Measurements from ENCODE around the gene SOX18. TPM values are rescaled to one million over a fixed set of nuclear protein-coding genes. Genes with fewer than 3 reads are reported as not detected.

The SOX18 gene
- total and polyA plus RNA-seq, 2 of the 13 experiments (the other 11 are each of a cell fraction or from before 2014, with no cell fraction given), result 1.6 to 1.9 TPM

DNA sequence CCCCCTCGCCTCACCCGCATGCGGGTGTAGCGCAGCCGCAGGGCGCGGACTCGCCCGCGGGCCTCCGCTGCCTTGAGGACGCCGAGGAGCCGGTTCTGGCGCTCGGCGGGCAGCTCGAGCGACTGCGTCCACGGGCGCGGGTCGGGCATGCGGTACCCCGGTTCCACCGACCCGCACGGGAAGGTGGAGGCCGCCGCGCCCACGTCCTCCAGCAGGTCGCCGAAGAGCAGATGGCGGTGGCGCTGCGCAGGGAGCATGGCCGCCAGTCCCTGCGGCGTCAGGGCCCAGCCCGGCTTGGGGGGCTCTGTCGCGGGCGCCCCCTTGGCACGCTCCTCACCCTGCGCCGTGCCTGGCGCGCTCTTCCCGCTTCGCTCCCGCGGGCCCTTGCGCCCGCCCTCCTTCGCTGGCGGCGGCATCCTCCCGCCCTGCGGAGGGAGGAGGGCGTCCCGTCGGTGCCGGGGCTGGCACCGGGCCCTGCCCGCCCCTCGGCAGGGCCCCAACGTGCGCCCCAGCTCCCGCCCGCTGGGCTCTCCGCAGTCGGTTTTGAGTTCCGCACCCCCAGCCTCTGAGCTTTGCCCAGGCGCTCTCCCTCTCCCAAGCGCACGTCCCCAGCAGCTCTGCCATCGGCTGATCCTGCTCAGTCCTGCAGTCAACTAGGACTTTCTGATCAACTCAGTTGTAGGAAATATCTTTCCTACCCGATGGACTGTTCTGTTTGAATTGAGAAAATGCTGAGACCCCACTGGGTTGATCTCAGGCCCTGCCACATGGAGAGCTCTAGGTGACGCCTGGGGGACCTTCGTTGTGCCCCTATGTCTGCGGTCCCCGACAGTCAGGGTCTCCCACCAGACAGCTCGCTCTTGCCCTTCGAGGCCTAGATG lies 34.6 kb upstream of the SOX18 start, which contains the start of gene LKAAEAR1 (continued):
- TF ChIP-seq, protein P1, sequence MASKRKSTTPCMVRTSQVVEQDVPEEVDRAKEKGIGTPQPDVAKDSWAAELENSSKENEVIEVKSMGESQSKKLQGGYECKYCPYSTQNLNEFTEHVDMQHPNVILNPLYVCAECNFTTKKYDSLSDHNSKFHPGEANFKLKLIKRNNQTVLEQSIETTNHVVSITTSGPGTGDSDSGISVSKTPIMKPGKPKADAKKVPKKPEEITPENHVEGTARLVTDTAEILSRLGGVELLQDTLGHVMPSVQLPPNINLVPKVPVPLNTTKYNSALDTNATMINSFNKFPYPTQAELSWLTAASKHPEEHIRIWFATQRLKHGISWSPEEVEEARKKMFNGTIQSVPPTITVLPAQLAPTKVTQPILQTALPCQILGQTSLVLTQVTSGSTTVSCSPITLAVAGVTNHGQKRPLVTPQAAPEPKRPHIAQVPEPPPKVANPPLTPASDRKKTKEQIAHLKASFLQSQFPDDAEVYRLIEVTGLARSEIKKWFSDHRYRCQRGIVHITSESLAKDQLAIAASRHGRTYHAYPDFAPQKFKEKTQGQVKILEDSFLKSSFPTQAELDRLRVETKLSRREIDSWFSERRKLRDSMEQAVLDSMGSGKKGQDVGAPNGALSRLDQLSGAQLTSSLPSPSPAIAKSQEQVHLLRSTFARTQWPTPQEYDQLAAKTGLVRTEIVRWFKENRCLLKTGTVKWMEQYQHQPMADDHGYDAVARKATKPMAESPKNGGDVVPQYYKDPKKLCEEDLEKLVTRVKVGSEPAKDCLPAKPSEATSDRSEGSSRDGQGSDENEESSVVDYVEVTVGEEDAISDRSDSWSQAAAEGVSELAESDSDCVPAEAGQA (IDR thresholded peaks at IDR 0.05; ENCODE audit: low read depth), result no peak
- TF ChIP-seq, protein P1 (CRISPR knock-in tag; IDR thresholded peaks at IDR 0.05; ENCODE audit: borderline replicate concordance), result no peak
- 0 out of 2 replicates have a peak, but pooled peaks have one; percentile 30 for TF ChIP-seq AKAP8 (CRISPR knock-in tag; IDR thresholded peaks at IDR 0.05)
- TF ChIP-seq ZFYVE20 (CRISPR knock-in tag; IDR thresholded peaks at IDR 0.05; ENCODE audit: borderline replicate concordance, low read depth), result 0 out of 2 replicates have a peak, but pooled peaks have one; percentile 60
- no peak for TF ChIP-seq ZNF501 (CRISPR knock-in tag; IDR thresholded peaks at IDR 0.05)
- TF ChIP-seq TSC22D2 (CRISPR knock-in tag; IDR thresholded peaks at IDR 0.05; ENCODE audit: borderline replicate concordance), result 0 out of 2 replicates have a peak, but pooled peaks have one; percentile 50
- TF ChIP-seq ZMYM4 (CRISPR knock-in tag; IDR thresholded peaks at IDR 0.05), result peak; percentile 61; the same call in 1 of the 2 replicates
- TF ChIP-seq PAX8 (CRISPR knock-in tag; IDR thresholded peaks at IDR 0.05; ENCODE audit: borderline replicate concordance), result 0 out of 2 replicates have a peak, but pooled peaks have one; percentile 49
- no peak for TF ChIP-seq SIN3A (IDR thresholded peaks at IDR 0.05; ENCODE audit: borderline replicate concordance, low read depth, low read length)
- TF ChIP-seq ATF7 (IDR thresholded peaks at IDR 0.05), result no peak
- TF ChIP-seq ATF7 (CRISPR knock-in tag; IDR thresholded peaks at IDR 0.05), result 0 out of 2 replicates have a peak, but pooled peaks have one; percentile 22
- TF ChIP-seq, protein P2, sequence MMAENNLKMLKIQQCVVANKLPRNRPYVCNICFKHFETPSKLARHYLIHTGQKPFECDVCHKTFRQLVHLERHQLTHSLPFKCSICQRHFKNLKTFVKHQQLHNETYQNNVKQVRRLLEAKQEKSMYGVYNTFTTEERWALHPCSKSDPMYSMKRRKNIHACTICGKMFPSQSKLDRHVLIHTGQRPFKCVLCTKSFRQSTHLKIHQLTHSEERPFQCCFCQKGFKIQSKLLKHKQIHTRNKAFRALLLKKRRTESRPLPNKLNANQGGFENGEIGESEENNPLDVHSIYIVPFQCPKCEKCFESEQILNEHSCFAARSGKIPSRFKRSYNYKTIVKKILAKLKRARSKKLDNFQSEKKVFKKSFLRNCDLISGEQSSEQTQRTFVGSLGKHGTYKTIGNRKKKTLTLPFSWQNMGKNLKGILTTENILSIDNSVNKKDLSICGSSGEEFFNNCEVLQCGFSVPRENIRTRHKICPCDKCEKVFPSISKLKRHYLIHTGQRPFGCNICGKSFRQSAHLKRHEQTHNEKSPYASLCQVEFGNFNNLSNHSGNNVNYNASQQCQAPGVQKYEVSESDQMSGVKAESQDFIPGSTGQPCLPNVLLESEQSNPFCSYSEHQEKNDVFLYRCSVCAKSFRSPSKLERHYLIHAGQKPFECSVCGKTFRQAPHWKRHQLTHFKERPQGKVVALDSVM (CRISPR knock-in tag; IDR thresholded peaks at IDR 0.05), result peak; percentile 51; the same call in 1 of the 2 replicates
- TF ChIP-seq, protein P3, sequence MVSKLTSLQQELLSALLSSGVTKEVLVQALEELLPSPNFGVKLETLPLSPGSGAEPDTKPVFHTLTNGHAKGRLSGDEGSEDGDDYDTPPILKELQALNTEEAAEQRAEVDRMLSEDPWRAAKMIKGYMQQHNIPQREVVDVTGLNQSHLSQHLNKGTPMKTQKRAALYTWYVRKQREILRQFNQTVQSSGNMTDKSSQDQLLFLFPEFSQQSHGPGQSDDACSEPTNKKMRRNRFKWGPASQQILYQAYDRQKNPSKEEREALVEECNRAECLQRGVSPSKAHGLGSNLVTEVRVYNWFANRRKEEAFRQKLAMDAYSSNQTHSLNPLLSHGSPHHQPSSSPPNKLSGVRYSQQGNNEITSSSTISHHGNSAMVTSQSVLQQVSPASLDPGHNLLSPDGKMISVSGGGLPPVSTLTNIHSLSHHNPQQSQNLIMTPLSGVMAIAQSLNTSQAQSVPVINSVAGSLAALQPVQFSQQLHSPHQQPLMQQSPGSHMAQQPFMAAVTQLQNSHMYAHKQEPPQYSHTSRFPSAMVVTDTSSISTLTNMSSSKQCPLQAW (CRISPR knock-in tag; IDR thresholded peaks at IDR 0.05), result no peak
- TF ChIP-seq, protein P4, sequence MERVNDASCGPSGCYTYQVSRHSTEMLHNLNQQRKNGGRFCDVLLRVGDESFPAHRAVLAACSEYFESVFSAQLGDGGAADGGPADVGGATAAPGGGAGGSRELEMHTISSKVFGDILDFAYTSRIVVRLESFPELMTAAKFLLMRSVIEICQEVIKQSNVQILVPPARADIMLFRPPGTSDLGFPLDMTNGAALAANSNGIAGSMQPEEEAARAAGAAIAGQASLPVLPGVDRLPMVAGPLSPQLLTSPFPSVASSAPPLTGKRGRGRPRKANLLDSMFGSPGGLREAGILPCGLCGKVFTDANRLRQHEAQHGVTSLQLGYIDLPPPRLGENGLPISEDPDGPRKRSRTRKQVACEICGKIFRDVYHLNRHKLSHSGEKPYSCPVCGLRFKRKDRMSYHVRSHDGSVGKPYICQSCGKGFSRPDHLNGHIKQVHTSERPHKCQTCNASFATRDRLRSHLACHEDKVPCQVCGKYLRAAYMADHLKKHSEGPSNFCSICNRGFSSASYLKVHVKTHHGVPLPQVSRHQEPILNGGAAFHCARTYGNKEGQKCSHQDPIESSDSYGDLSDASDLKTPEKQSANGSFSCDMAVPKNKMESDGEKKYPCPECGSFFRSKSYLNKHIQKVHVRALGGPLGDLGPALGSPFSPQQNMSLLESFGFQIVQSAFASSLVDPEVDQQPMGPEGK (CRISPR knock-in tag; IDR thresholded peaks at IDR 0.05), result 0 out of 2 replicates have a peak, but pooled peaks have one; percentile 4
- TF ChIP-seq, protein P5, sequence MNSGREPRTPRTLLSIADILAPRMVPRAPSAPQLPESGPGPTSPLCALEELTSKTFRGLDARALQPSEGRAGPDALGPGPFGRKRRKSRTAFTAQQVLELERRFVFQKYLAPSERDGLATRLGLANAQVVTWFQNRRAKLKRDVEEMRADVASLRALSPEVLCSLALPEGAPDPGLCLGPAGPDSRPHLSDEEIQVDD (CRISPR knock-in tag; IDR thresholded peaks at IDR 0.05; ENCODE audit: borderline replicate concordance), result 0 out of 2 replicates have a peak, but pooled peaks have one; percentile 19

Measured in HepG2 (cell line).